ENCODE measurements around the gene MRGPRG.

GRCh38 chr11:3203221-3204043, 15.2 kb downstream of the MRGPRG start:
- TF ChIP-seq CTCF (conservative IDR thresholded peaks at IDR 0.05; ENCODE audit: low read length) (no peak), EZH2phosphoT487 (IDR thresholded peaks at IDR 0.05; ENCODE audit: borderline replicate concordance, low read depth, low read length) (no peak)
